ENCODE results near the gene PTAFR.

The PTAFR gene

DNA sequence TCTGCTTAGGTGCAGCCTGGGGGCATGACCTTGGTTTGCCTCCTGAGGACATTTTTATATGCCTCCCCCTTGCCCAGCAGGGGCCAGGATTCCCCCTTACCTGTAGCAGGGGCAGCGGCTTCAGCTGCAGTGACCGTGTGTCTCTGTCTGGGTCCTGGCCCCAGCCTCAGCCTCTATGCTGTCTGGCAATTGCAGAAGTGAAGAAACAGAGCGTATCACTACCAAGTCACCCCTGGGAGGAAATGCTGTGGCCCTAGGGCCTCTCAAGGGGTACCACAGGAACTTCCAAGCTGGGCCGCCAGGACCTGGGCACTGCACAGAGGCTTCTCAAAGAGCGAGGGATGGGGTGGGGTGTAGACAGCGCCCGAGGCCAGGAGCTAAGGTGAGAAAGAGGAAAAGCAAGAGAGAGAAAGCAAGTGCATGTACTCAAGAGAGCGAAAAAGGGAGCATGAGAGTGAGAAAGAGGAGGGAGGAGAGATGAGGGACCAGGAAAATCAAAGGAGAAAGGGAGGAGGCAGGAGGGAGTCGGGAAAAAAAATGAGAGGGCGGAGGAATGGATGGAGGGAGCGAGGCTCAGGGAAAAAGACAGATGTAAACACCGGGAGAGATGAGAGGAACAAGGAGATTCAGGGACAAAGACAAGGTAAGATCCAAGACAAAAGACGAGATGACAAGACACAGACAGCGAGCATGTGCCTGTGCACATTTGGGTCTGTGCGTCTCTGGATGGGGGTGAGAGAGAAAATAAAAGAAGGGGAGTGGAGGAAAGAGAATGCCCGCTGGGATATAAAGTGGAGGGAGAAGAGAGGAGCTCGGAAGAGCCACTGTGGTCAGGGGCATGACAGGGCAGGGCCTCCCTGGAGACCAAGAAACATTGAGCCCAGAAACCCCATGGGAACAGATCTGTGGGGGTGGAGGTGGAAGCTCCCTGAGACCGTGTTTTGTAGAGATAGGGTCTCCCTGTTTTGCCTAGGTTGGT lies at the start of gene PTAFR:
PTAFR (minus strand) TSS at position 199 of the 979 bp plus-strand sequence. CDS start 25,669 bp downstream, outside the sequence.
- no peak for DNase-seq (ENCODE audit: low read depth in 3 of 3, low spot score in 1 of 3)

- DNase-seq (ENCODE audit: low read depth in 3 of 3, low spot score in 1 of 3): no peak
These were observed 36.8 kb upstream of the PTAFR start for GRCh38 chr1:28213315-28213714.

DNA sequence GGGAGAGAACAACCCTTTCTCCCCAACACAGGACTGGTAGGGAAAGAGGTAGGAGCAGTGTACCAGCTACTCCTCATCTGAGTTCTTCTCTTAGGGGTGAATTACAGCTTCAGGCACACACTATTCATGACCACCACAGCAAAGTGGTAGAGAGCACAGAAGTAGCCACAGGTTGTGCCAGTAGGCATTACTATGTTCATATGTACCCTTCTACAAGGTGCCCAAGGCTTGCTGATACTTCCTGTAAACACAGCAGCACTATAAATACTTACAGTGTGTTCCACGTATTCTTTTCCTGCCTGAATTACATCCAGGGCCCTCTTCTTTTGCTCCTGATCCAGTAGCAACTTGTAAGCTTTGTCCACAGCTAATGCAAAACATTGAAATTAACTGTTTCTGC lies 33.2 kb upstream of the PTAFR start:
- no peak for DNase-seq (ENCODE audit: low read depth in 3 of 3, low spot score in 1 of 3)

- DNase-seq (ENCODE audit: low read depth in 3 of 3, low spot score in 1 of 3): peak in 2 of 3 donors; percentile 30 to 34
These were observed 32.4 kb upstream of the PTAFR start for GRCh38 chr1:28208818-28209441.

DNA sequence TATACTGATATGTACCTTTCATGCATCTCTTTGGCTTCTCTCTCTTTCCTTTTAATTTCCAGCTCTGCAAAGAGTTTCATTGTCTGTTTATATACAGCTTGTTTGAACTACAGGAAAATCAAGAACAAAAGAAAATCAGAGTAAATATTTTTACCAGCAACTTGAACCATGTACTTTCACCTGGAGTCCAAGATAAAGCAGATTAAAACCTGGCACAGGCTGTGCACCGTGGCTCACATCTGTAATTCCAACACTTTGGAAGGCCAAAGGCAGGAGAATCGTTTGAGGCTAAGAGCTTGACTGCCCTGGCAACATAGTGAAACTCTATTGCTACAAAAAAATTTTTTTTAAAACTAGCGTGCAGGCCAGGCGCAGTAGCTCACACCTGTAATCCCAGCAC lies 28.8 kb upstream of the PTAFR start:
- DNase-seq (ENCODE audit: low read depth in 3 of 3, low spot score in 1 of 3): no peak

DNA sequence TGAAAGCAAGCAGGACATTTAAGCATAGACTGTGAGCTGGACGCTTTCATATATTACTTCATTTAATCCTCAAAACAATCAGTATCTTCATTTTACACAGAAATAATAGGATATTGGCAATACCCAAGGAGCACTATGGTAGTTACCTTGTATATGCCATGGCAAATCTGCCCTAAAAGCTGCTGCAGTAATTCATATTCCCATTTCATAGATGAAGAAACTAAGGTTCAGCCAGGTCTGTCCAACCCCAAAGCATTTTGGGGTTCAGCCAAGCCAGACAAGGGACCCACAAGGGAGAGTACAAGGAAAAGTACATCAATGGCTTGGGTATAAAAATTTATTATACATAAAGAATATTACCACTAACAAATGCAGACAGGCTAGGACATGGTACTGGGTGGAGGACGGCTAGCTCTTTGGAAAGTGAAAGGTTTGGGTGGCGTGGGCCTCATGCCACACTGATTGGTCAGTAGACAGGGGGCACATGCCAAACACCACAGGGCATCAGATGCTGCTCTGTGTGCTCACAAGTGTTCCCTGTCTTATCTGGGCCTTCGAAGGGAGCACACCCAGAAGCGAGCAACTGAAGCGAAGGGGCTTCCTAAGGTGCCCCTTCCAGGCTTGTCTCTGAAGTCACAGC lies 23.9 kb upstream of the PTAFR start:
- no peak for DNase-seq (ENCODE audit: low read depth in 3 of 3, low spot score in 1 of 3)

DNA sequence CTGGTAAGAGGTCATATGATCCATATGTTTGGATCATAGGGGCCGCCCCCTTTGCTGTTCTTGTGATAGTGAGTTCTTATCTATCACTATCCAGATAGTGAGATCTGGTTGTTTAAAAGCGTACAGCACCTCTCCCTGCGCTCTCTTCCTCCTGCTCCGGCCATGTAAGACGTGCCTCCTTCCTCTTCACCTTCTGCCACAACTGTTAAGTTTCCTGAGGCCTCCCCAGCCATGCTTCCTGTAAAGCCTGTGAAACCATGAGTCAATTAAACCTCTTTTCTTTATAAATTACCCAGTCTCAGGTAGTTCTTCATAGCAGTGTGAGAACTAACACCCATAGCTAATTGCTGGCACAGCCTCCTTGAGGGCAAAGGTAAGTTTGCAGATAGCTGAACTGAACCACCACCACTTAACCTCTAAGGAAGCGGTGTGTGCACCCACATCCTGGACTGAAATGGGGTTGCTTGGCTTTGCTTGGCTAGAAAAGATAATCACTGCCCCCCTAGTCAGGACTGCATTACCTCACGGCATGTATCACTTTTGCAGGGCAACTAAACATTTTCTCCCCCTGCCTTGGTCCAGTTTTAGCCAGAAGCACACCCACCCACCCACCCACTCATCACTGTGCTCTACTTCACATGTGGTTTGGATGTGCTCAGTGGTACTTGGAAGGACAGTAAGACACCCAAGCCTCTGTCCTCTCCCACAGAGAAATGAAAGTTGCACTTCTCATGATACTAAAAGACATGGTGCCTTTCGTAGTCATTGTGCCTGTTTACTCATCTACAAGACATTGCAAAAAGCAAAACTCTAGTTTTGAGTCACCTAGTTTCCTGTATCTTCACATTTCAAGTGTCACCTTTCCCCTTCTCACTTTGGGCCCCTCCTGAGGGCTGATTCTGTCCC lies 23.1 kb upstream of the PTAFR start:
- DNase-seq (ENCODE audit: low read depth in 3 of 3, low spot score in 1 of 3): no peak

- no peak for DNase-seq (ENCODE audit: low read depth in 3 of 3, low spot score in 1 of 3)
These were observed 21.4 kb upstream of the PTAFR start for GRCh38 chr1:28197682-28198415.

DNA sequence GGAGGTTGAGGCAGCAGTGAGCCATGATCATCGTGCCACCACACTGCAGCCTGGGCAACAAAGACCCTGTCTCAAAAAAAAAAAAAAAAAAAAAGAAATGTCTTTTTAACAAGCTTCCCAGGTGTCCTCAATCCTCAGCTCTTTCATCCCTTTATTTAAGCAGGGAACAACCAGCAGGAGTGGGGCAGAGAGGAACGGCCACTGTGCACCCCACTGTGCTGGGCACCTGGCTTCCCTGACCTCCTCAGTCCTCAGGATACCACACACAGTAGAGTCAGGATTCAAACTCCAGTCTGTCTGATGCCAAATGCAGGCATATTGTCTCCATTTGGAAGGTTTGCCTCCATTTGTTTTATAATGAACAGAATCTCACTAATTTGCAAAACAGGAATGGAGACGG lies 19.8 kb upstream of the PTAFR start:
- DNase-seq (ENCODE audit: low read depth in 3 of 3, low spot score in 1 of 3): no peak

DNA sequence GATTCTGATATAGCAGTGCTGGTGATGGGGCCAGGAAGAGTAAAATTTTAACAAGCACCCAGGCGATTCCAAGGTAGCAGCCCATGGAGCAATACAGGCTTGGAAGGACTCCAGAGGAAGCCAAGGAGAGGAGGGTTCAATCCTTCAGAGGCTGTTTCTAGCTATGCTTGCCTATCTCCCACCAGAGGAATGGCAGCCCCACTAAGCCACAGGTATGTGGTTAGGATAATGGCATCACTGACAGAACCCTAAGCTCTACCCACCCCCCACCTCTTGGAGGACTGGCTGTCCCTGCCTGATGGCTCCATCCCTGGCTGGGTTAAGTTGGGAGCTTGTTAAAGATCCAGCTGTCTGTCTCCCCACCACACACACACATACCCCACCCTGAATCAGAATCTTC lies 19.3 kb upstream of the PTAFR start:
- no peak for DNase-seq (ENCODE audit: low read depth in 3 of 3, low spot score in 1 of 3)

GRCh38 chr1:28194326-28195035 lies 18.0 kb upstream of the PTAFR start:
- DNase-seq (ENCODE audit: low read depth in 3 of 3, low spot score in 1 of 3): no peak

DNA sequence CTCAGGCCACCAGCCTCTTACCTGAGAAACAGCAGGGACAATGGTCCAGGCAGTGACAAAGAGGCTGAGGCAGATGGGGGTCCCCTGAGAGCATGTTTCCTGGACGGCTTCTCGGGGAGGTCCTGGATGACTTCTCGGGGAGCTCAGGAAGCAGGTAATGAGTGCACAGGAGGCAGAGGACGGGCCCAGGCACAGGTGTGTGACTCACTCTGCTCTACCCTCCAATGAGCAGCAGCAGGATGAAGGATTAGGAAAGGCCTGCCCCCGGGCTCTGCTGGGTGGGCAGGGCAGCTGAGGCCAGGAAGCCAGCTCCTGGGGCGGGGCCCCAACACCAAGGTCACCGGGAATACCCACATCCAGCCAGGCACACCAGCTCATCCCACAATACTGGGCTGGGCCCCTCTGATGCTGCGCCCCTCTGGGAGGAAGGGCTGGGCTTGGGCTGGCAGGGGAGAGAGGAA lies 17.2 kb upstream of the PTAFR start:
- no peak for DNase-seq (ENCODE audit: low read depth in 3 of 3, low spot score in 1 of 3)

DNA sequence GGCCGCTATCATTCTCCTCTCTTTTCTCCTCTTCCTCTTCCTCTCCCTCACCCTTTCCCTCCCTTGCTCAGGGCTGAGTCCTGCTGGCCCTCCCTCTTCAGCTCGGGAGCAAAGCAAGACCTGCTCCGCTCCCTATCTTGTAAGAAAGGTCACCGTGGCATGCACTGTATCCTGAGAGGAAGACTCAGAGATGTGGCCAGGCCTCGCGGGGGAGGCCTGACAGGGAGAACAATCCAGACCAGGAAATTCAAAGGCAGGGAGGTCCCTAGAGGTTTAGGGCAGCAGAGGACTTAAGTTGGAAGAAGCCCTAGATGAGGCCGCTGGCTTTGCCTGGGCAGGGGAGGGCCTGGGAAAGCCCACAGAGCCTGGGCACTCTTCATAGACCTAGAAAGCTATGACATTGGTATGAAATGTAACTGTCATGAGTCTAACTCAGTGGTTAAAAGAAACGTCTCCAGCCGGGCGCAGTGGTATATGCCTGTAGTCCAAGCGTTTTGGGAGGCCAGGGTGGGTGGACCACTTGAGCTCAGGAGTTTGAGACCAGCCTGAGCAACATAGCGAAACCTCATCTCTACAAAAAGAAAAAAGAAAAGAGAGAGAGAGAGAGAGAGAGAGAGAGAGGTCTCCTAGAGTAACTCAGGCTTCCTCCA lies 14.6 kb upstream of the PTAFR start:
- DNase-seq (ENCODE audit: low read depth in 3 of 3, low spot score in 1 of 3): no peak

DNA sequence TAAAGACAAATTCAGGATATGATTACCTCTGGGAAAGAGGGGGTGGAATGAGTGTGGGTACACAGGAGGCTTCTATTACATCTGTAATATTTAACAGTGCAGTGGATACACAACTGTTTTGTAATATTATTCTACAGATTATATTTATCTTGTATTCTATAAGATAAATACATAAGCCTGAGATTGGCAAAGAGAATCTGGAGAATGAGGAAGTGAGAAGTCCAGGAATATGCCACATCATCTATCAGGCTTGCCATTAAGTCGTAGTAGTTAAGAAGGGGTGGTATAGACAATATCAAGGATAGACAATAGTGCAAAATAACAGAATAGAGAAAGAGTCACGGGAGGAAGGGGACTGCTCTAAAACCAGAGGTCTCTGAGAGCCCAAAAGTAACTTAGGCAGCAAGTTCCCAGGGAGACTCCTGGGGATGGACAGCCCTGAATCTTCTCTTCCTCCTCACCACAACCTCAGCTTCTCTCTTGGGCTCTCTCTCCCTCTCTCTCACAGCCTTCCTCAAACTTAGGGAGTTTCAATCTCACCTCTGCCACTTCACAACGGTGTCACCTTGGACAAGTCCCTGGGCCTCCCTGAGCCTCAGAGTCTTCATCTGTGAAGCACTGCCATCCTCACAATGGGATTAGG lies 14.0 kb upstream of the PTAFR start:
- DNase-seq (ENCODE audit: low read depth in 3 of 3, low spot score in 1 of 3): no peak

- DNase-seq (ENCODE audit: low read depth in 3 of 3, low spot score in 1 of 3): no peak
These were observed 8.6 kb upstream of the PTAFR start for GRCh38 chr1:28185071-28185470.

DNA sequence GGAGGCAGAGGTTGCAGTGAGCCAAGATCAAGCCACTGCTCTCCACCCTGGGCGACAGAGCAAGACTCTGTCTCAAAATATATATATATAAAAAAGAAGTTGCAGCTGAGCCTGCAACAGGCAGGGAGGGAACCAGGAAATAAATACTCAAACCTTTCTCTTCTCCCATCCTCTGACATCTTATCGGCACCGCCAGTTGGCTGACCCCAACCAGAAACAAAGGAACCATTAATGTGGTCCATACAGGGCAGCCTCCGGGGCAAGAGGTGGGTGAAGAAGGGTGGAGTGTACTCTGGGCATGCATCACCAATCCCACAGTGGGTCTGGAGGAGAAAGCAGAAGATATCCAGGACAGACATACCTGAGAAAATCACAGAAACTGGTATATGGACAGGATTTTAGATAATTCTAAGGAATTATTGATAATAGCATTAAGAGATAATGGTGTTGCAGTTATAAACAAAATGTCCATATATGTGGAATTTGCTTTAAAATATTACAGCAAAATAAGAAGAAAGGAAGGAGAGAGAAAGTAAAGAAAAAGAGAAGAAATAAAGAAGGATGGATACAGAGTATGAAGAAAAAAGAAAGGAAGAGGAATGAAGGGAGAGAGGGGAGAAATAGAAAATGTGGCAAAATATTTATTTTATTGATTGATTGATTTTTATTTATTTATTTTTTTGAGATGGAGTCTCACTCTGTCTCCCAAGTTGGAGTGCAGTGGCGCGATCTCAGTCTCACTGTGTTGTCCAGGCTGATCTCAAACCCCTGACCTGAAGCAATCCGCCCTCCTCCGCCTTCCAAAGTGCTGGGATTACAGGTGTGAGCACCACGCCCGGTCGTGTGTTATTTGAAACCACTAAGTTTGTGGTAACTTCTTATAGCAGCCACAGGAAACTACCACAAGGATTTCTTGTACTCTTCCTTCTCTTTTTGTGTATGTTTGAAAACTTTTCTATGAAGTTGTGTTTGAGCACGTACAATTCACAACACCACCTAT lies 4.1 kb upstream of the PTAFR start:
- no peak for DNase-seq (ENCODE audit: low read depth in 3 of 3, low spot score in 1 of 3)
